IMR-90 (cell line): ENCODE data around the gene MMP23B. TPM values are rescaled to one million over a fixed set of nuclear protein-coding genes. Genes with fewer than 3 reads are reported as not detected.

Experiments used
- ATAC-seq: fragments of 200-7000 bp; cut with Tn5 transposase; 2 replicates; pipeline ENCODE4 v1.9.1; 2020; ENCODE audit warnings: low read depth, mild to moderate bottlenecking, moderate library complexity
- BruUV-seq: library from RNA; stranded (reverse); fragments of 400-500 nt; replicated peaks from 2 replicates; lab custom pipeline; 2021; lab: Mats Ljungman, UMichigan
- CTCF ChIA-PET: fragments of 300-600 bp; formaldehyde crosslinking; extraction: SDS; loops from one replicate; lab custom pipeline; 2021; ENCODE audit warnings: antibody characterized with exemption; lab: Yijun Ruan, JAX
- POLR2A ChIA-PET: fragments of 300-600 bp; sonication (Branson Sonifier 250); formaldehyde crosslinking; loops from one replicate; lab custom pipeline; 2022; ENCODE audit warnings: antibody characterized with exemption; ENCODE audit not compliant: unreplicated experiment; lab: Charles Lee
- DNase-seq: peaks from one replicate; pipeline ENCODE4 v3.0.0; 2013
- H2AFZ ChIP-seq: replicated peaks from 2 replicates; pipeline ENCODE3; 2013; ENCODE audit warnings: low read length, mild to moderate bottlenecking; ENCODE audit not compliant: poor library complexity
- H2AK5ac ChIP-seq: 2 replicates; pipeline ENCODE4 v1.6.1; 2013; ENCODE audit warnings: low read depth, low read length, inconsistent platforms
- H2AK9ac ChIP-seq: replicated peaks from 2 replicates; pipeline ENCODE3; 2013; ENCODE audit warnings: mild to moderate bottlenecking, low read depth, low read length, moderate library complexity; ENCODE audit not compliant: poor library complexity
- H2BK120ac ChIP-seq: 2 replicates; pipeline ENCODE4 v1.6.1; 2013; ENCODE audit warnings: low read depth, low read length, inconsistent platforms
- H2BK15ac ChIP-seq: 3 replicates; pipeline ENCODE4 v1.6.1; 2013; ENCODE audit warnings: low read depth, low read length, inconsistent platforms
- H2BK20ac ChIP-seq: 2 replicates; pipeline ENCODE4 v1.6.1; 2013; ENCODE audit warnings: low read depth, mild to moderate bottlenecking, inconsistent platforms, low read length, moderate library complexity
- H2BK5ac ChIP-seq: 2 replicates; pipeline ENCODE4 v1.6.1; 2013; ENCODE audit warnings: mild to moderate bottlenecking, low read depth, low read length, inconsistent platforms; ENCODE audit not compliant: poor library complexity, severe bottlenecking
- H3K14ac ChIP-seq: replicated peaks from 2 replicates; pipeline ENCODE4 v1.6.1; 2013; ENCODE audit warnings: low read depth, low read length, inconsistent platforms
- H3K18ac ChIP-seq: 2 replicates; pipeline ENCODE4 v1.6.1; 2013; ENCODE audit warnings: low read depth, low read length, control low read depth
- H3K23ac ChIP-seq: 2 replicates; pipeline ENCODE4 v1.6.1; 2013; ENCODE audit warnings: low read depth, low read length, inconsistent platforms
- H3K27ac ChIP-seq: 2 replicates; pipeline ENCODE4 v1.5.1; 2013; ENCODE audit warnings: mild to moderate bottlenecking, control low read depth, low read length; ENCODE audit not compliant: insufficient read depth
- H3K27me3 ChIP-seq: 2 replicates; pipeline ENCODE4 v1.6.1; 2013; ENCODE audit warnings: low read length; ENCODE audit not compliant: control insufficient read depth, insufficient read depth
- H3K36me3 ChIP-seq: 2 replicates; pipeline ENCODE4 v1.6.1; 2013; ENCODE audit warnings: low read length, mixed read lengths; ENCODE audit not compliant: control insufficient read depth, insufficient read depth
- H3K4ac ChIP-seq: 2 replicates; pipeline ENCODE4 v1.6.1; 2013; ENCODE audit warnings: low read depth, low read length, inconsistent platforms
- H3K4me1 ChIP-seq: 2 replicates; pipeline ENCODE4 v1.6.1; 2013; ENCODE audit warnings: low read length, mixed read lengths; ENCODE audit not compliant: control insufficient read depth, insufficient read depth
- H3K4me2 ChIP-seq: 2 replicates; pipeline ENCODE4 v1.6.1; 2013; ENCODE audit warnings: low read depth, mild to moderate bottlenecking, control low read depth, low read length, moderate library complexity
- H3K4me3 ChIP-seq: 2 replicates; pipeline ENCODE4 v1.5.1; 2013; ENCODE audit warnings: low read depth, mild to moderate bottlenecking, control low read depth, low read length, moderate library complexity; ENCODE audit not compliant: insufficient read depth
- H3K56ac ChIP-seq: 2 replicates; pipeline ENCODE4 v1.6.1; 2013; ENCODE audit warnings: low read length, inconsistent platforms; ENCODE audit not compliant: insufficient read depth; ENCODE audit errors: extremely low read depth
- H3K79me1 ChIP-seq, 2 experiments: 2 replicates each; pipeline ENCODE4 v1.6.1; 2013; ENCODE audit warnings: low read length in 2 of 2, inconsistent platforms in 1 of 2, low read depth in 1 of 2
- H3K9ac ChIP-seq: 2 replicates; pipeline ENCODE4 v1.6.1; 2013; ENCODE audit warnings: low read depth, low read length, control low read depth
- H3K9me1 ChIP-seq: 2 replicates; pipeline ENCODE4 v1.6.1; 2013; ENCODE audit warnings: low read length, inconsistent platforms; ENCODE audit not compliant: insufficient read depth
- H3K9me3 ChIP-seq: 2 replicates; pipeline ENCODE4 v1.6.1; 2013; ENCODE audit warnings: low read length; ENCODE audit not compliant: control insufficient read depth, insufficient read depth
- H4K20me1 ChIP-seq: 2 replicates; pipeline ENCODE4 v1.6.1; 2013; ENCODE audit warnings: low read length, inconsistent platforms; ENCODE audit not compliant: insufficient read depth
- H4K5ac ChIP-seq: 2 replicates; pipeline ENCODE4 v1.6.1; 2013; ENCODE audit warnings: mild to moderate bottlenecking, low read depth, low read length, control low read depth
- H4K8ac ChIP-seq, 2 experiments: 2 replicates each; pipeline ENCODE4 v1.6.1; 2013; ENCODE audit warnings: low read depth in 2 of 2, low read length in 2 of 2, control low read depth in 1 of 2, inconsistent platforms in 1 of 2
- H4K91ac ChIP-seq: 2 replicates; pipeline ENCODE4 v1.6.1; 2013; ENCODE audit warnings: low read depth, low read length, inconsistent platforms; ENCODE audit not compliant: insufficient read depth
- CHD1 ChIP-seq: IDR thresholded peaks from 2 replicates; pipeline ENCODE4 v1.6.1; 2012; ENCODE audit warnings: low read depth, low read length, improper control_type of control experiment
- FOS ChIP-seq: fragments of 150-350 bp; IDR thresholded peaks from 2 replicates; pipeline ENCODE4 v1.6.1; 2016; ENCODE audit warnings: low read depth, low read length
- MAZ ChIP-seq: IDR thresholded peaks from 2 replicates; pipeline ENCODE4 v1.6.1; 2012; ENCODE audit warnings: low read depth, mild to moderate bottlenecking, low read length, improper control_type of control experiment, moderate library complexity, borderline replicate concordance
- MXI1 ChIP-seq: IDR thresholded peaks from 2 replicates; pipeline ENCODE4 v1.6.1; 2012; ENCODE audit warnings: low read depth, mild to moderate bottlenecking, low read length, moderate library complexity, borderline replicate concordance
- NFE2L2 ChIP-seq: fragments of 150-350 bp; IDR thresholded peaks from 2 replicates; pipeline ENCODE4 v1.6.1; 2016; ENCODE audit warnings: low read depth, mild to moderate bottlenecking, low read length
- POLR2A ChIP-seq: IDR thresholded peaks from 2 replicates; pipeline ENCODE4 v1.6.1; 2012; ENCODE audit warnings: mild to moderate bottlenecking, low read depth, low read length
- RCOR1 ChIP-seq: IDR thresholded peaks from 2 replicates; pipeline ENCODE4 v1.6.1; 2012; ENCODE audit warnings: mild to moderate bottlenecking, low read length, improper control_type of control experiment; ENCODE audit not compliant: insufficient replicate concordance
- RFX5 ChIP-seq: IDR thresholded peaks from 2 replicates; pipeline ENCODE4 v1.8.0; 2012; ENCODE audit warnings: low read depth, mild to moderate bottlenecking, low read length, moderate library complexity
- SMC3 ChIP-seq: fragments of 150-350 bp; IDR thresholded peaks from 2 replicates; pipeline ENCODE4 v1.6.1; 2016; ENCODE audit warnings: low read depth, mild to moderate bottlenecking, antibody characterized with exemption, low read length, moderate library complexity
- WGBS, 2 experiments: methylation state at CpG; one replicate each; pipeline versions ENCODE4 v1.1.5 to v1.1.7; 2013; ENCODE audit warnings: missing lambda C conversion rate in 2 of 2; ENCODE audit not compliant: insufficient read length in 1 of 2; ENCODE audit errors: extremely low coverage in 2 of 2; 5-methylcytosine and 5-hydroxymethylcytosine counted together
- dilution Hi-C: fragments of 300-500 bp; cut with HindIII; formaldehyde crosslinking; loops from one replicate; pipeline ENCODE4 v1.14.3; 2018; ENCODE audit warnings: low sequenced_read_pairs; ENCODE audit not compliant: unreplicated experiment
- in situ Hi-C: fragments of 300-500 bp; cut with MboI; formaldehyde crosslinking; loops from 3 replicates; pipeline ENCODE4 v1.14.3; 2019; ENCODE audit warnings: low sequenced_read_pairs, inconsistent platforms, mixed read lengths
- intact Hi-C: fragments of 100-400 bp; cut with micrococcal nuclease; formaldehyde crosslinking; loops from 2 replicates; pipeline ENCODE4 v1.10.0; 2022
- polyA plus RNA-seq, 3 experiments: library from polyadenylated mRNA; depleted of rRNA; stranded (reverse); fragments of >200 nt; gene quantifications; 2 replicates each; pipeline ENCODE4 v1.2.3, GENCODE V29; 2012; ENCODE audit warnings: low replicate concordance in 1 of 3
- total RNA-seq: library from RNA; depleted of rRNA; stranded (reverse); fragments of >200 nt; gene quantifications from 2 replicates; pipeline ENCODE4 v1.2.3, GENCODE V29; 2012
- TF ChIP-seq, protein P1 (sequence below): fragments of 150-350 bp; IDR thresholded peaks from 2 replicates; pipeline ENCODE4 v1.6.1; 2017; ENCODE audit warnings: mild to moderate bottlenecking, antibody characterized with exemption, low read length, low read depth

Gene MMP23B
- total and polyA plus RNA-seq, 2 of the 4 experiments (the other 2 are of a cell fraction): 1.1 to 5.4 TPM

DNA sequence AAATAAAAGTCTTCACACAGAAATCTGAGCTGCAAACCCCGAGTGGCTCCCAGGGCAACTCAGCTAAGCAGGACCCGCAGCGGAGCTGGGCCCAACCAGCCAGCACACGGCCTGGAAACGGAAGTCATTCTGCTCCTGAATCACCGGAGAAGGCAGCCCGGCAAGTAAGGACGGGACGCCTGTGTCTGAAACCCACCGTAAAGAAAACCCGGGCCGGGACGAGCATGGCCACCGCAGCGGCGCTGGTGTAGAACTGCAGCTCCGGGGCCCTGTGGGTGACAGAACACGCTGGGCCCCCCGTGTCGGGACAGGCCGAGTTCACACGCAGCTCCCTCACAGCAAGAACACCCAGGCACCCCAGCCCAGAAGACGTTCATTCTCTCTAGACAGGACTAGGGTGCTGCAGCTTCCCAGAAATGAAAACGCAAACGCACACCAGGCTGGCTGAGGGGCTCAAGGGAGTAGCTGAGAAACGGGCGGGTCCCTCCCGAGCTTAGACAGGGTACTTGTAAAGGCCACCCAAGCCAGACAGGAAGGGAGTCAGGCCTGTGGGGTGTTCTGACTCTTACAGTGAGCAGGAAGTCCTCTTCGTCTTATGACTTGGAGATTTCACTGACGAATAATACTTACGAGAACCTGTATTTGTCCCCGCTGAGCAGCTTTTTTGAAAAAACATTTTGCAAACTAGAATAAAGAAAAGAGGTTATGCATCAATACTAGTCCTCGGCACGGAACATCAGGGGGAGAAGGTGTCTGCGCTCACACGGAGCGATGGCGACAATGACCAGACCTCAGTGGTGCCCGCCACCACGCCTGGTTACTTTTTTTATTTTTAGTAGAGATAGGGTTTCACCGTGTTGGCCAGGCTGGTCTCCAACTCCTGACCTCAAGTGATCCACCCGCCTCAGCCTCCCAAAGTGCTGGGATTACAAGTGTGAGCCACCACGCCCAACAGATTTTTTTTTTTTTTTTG lies 37.8 kb downstream of the MMP23B start:
- H2BK20ac ChIP-seq: no peak overlapping the region
- no peak overlapping the region for H3K4ac ChIP-seq
- no peaks in the 10 kb centered on the region for H4K20me1 ChIP-seq
- H3K9me1 ChIP-seq: no peaks in the 10 kb centered on the region; the same call in 1 of the 2 replicates
- H2AFZ ChIP-seq: no peak overlapping the region
- no peak overlapping the region for H4K8ac ChIP-seq
- H3K4me1 ChIP-seq: no peaks in the 10 kb centered on the region
- ATAC-seq: no peak
- no peak overlapping the region for H2BK120ac ChIP-seq
- H3K9ac ChIP-seq: no peak overlapping the region
- POLR2A ChIA-PET: no interaction called here
- 95% methylated on average over 22 of the region's 43 CpGs; no CpG with 5 or more reads in 1 of the 2 experiments for WGBS, 2 experiments
- no peak overlapping the region for H3K4me2 ChIP-seq
- no peak for DNase-seq
- H2BK15ac ChIP-seq: no peak overlapping the region
- H3K56ac ChIP-seq: no peak overlapping the region
- TF ChIP-seq FOS (no peak), MAZ (no peak), RCOR1 (no peak), POLR2A (no peak), RFX5 (no peak), CHD1 (no peak), MXI1 (no peak), SMC3 (no peak), NFE2L2 (no peak)
- TF ChIP-seq, protein P1, sequence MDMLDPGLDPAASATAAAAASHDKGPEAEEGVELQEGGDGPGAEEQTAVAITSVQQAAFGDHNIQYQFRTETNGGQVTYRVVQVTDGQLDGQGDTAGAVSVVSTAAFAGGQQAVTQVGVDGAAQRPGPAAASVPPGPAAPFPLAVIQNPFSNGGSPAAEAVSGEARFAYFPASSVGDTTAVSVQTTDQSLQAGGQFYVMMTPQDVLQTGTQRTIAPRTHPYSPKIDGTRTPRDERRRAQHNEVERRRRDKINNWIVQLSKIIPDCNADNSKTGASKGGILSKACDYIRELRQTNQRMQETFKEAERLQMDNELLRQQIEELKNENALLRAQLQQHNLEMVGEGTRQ: no peak
- H3K79me1 ChIP-seq: peaks cover 8 to 13% of the 10 kb centered on the region in 2 experiments; a peak in 2 of 4 replicates
- H3K27ac ChIP-seq: no peak overlapping the region
- intact Hi-C loops (no loop called here), in situ Hi-C loops (no loop called here), dilution Hi-C loops (no loop called here)
- H3K27me3 ChIP-seq: no peaks in the 10 kb centered on the region
- no peak overlapping the region for H2AK9ac ChIP-seq
- no peak overlapping the region for H3K4me3 ChIP-seq
- no peak overlapping the region for H4K5ac ChIP-seq
- H3K23ac ChIP-seq: no peak overlapping the region
- CTCF ChIA-PET: interaction anchor here (0.6 kb wide), 1 partner anchor 8 kb away, joined by 3 read pairs; no protein-coding TSS in a partner anchor
- peaks cover 64% of the 10 kb centered on the region for H3K36me3 ChIP-seq
- no peak overlapping the region for H2AK5ac ChIP-seq
- no peak overlapping the region for H3K14ac ChIP-seq
- H3K9me3 ChIP-seq: no peaks in the 10 kb centered on the region
- H4K91ac ChIP-seq: no peak overlapping the region
- BruUV-seq: no TSS peak
- no peak overlapping the region for H2BK5ac ChIP-seq
- no peak overlapping the region for H3K18ac ChIP-seq
